NCI-H345 treated with DMSO at 0.1 percent for 48 hours (cell line): Measurements from ENCODE around the gene KAT6B.

Source experiments
- DNase-seq: peaks from one replicate; lab custom pipeline; 2025; ENCODE audit not compliant: unreplicated experiment; lab: John Stamatoyannopoulos, UW

Gene KAT6B

GRCh38 chr10:75062506-75063299 lies 236.3 kb downstream of the KAT6B start:
- no peak for DNase-seq

- no peak for DNase-seq
Observed at GRCh38 chr10:75063461-75064230, 237.2 kb downstream of the KAT6B start.

GRCh38 chr10:75065076-75065475 lies 238.7 kb downstream of the KAT6B start:
- DNase-seq = no peak

GRCh38 chr10:75066271-75066670 lies 239.9 kb downstream of the KAT6B start:
- DNase-seq = no peak

DNA sequence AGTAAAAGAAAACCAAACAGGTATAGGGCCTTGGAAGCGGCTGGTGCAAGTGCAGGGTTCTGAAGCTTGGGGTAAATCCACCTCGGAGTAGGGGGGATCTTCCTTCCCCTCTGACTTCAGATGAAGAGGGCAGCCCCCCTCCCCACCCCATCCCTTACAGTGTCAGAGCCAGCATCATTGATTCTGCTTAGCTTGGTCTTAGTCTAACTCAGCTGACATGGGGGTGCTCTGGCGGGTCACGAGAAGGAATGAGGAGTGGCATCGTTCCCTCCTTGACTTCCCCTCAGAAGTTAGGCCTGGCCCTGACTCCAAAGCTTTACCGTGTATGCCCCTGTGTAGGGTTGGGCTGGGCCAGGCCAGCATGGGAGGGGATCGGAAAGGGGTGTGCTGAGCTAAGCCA lies 240.9 kb downstream of the KAT6B start:
- DNase-seq = no peak

DNA sequence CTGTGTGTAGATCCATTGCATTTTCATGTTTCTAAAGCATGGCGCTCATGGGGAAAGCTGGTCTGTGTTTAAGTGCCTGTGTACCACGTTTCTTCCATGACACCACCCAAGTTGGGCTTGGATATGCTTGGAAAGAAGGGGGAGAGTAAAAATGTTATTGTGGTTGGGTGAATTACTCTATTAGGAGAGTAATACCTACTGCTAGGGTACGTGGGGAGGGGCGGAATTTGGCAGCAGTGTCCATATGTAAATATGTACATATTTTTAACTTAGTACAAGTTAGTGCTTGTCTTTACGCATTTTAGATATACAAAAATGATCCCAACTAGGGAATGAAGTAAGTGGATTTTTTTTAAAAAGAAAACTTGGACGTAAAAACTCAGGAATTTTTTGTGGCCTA lies 242.1 kb downstream of the KAT6B start:
- no peak for DNase-seq

GRCh38 chr10:75070476-75070875 lies 244.1 kb downstream of the KAT6B start:
- no peak for DNase-seq

GRCh38 chr10:75070961-75071428 lies 244.6 kb downstream of the KAT6B start:
- no peak for DNase-seq

GRCh38 chr10:75071756-75072155 lies 245.4 kb downstream of the KAT6B start:
- no peak for DNase-seq

- DNase-seq = no peak
Observed at GRCh38 chr10:75072727-75073126, 246.3 kb downstream of the KAT6B start.

DNA sequence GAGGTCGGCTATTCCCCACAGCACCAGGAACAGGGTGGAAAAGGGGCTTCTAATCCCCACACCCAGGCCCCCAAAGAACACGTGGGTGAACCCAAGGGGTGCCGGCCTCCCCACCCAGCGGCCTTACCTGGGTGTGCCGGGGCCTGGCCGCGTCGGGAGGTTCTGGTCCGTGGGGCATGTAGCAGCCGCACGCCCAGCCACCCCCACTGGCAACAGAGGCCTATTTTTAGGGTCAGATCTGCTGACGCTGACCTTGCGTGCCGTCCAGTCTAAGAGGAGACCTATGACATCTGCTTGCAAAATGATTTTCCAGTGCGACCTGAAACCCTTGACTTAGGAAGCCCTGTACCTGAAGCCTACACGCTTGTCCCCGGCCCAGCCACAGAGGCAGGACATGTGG lies 247.0 kb downstream of the KAT6B start:
- DNase-seq = no peak

DNA sequence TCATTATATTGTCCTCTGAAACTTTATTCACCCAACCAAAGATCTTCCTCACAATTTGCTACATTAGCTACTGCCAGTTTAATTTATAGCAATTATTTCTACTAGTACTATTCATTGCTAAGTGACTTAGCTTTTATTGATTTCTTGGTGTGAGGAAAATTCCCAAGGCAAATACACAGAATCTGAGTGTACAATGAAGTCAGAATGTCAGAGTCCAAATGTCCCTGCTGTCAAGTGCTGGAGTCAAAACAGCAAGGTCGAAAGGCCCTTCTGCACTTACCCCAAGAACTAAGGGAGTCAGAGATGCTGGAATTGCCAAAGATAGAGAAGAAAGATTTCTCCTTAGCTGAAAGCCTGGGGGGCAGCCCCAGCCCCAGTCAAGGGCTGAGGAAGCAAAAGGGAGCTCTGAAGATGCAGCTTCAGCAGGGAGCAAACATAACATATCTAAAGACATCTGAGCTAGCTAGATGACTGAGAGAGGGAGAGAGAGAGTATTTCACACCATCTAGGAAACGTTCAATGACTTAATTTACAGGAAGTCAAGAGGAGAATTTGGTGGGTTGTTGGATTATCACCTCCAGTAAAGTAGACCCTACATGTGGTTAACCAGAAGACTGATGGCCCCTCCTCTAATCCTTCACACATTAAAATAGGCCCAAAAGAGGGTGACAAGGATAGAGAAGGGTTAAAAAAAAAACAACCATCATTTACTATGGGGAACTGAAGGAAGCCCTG lies 248.5 kb downstream of the KAT6B start:
- DNase-seq = no peak

- no peak for DNase-seq
Observed at GRCh38 chr10:75076348-75076747, 249.9 kb downstream of the KAT6B start.

GRCh38 chr10:75079436-75080083 lies 253.2 kb downstream of the KAT6B start:
- DNase-seq = no peak

DNA sequence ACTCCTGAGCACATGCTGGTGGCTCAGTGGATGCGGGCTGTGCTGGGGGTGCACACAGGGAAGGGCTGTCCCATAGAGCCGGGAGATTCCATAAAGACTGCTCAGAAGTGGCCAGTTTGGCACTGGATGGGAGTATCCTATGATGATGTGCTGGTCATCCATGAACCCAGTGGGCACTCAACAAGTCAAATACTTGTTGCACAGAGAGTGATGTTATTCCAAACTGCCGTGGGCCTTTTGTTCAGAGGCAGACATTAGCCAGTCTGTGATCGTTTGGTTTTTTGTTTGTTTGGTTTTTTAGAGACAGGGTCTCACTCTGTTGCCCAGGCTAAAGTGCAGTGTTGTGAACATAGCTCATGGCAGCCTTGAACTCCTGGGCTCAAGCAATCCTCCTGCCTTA lies 254.2 kb downstream of the KAT6B start:
- DNase-seq = no peak

GRCh38 chr10:75081379-75081778 lies 255.0 kb downstream of the KAT6B start:
- no peak for DNase-seq
